Esophagus muscularis mucosa (tissue), 4 donors: ENCODE measurements around the gene PKHD1.
"Not testable (repeated sequence)": the region's sequence is repeated elsewhere in the genome, so short reads cannot be mapped to it uniquely, and the experiment has no call there.

ENCODE experiments used
- CTCF ChIP-seq, 3 experiments: fragments of 200-600 bp in 2 of 3; fragments of 450-650 bp in 1 of 3; sonication (generic) in 2 of 3; IDR thresholded peaks; one replicate each; pipeline ENCODE4 v1.5.1; 2017 to 2019; ENCODE audit warnings: antibody characterized with exemption in 3 of 3, mild to moderate bottlenecking in 2 of 3, moderate library complexity in 1 of 3
- EP300 ChIP-seq: sonication (generic); formaldehyde crosslinking; IDR thresholded peaks from one replicate; pipeline ENCODE4 v1.6.1; 2017; ENCODE audit warnings: antibody characterized with exemption
- POLR2A ChIP-seq: fragments of 450-650 bp; IDR thresholded peaks from one replicate; pipeline ENCODE4 v1.6.1; 2017; ENCODE audit warnings: antibody characterized with exemption, moderate library complexity, mild to moderate bottlenecking, low read depth
- POLR2AphosphoS5 ChIP-seq, 2 donors: sonication (generic); formaldehyde crosslinking; IDR thresholded peaks; one replicate each; pipeline ENCODE4 v1.6.1; 2017; ENCODE audit warnings: antibody characterized with exemption in 2 of 2

- TF ChIP-seq EP300; POLR2A; CTCF (IDR thresholded peaks at IDR 0.05); POLR2AphosphoS5 (IDR thresholded peaks at IDR 0.05): not testable (repeated sequence)
These were observed 164.9 kb downstream of the PKHD1 start for GRCh38 chr6:51922479-51922878.
